Endothelial cell of umbilical vein (primary cell): Measurements from ENCODE around the gene GET4.

Experiments used
- EZH2 ChIP-seq: IDR thresholded peaks from 2 replicates; pipeline ENCODE4 v1.6.1; 2012; ENCODE audit warnings: borderline replicate concordance, low read depth, mild to moderate bottlenecking, moderate library complexity, low read length, inconsistent platforms; ENCODE audit not compliant: severe bottlenecking
- GATA2 ChIP-seq: IDR thresholded peaks from 2 replicates; pipeline ENCODE4 v1.7.0; 2011; ENCODE audit warnings: low read depth, mild to moderate bottlenecking, moderate library complexity, mixed read lengths, low read length; ENCODE audit not compliant: insufficient read length, insufficient read depth
- JUN ChIP-seq: IDR thresholded peaks from 2 replicates; pipeline ENCODE4 v1.6.1; 2011; ENCODE audit warnings: borderline replicate concordance, low read depth; ENCODE audit not compliant: insufficient read length, insufficient read depth
- MYC ChIP-seq: IDR thresholded peaks from one replicate; pipeline ENCODE4 v1.6.1; 2011; ENCODE audit warnings: mild to moderate bottlenecking, low read depth, low read length
- POLR2A ChIP-seq: IDR thresholded peaks from 2 replicates; pipeline ENCODE4 v1.6.1; 2012; ENCODE audit warnings: low read depth, mild to moderate bottlenecking, control low read depth, low read length
- TF ChIP-seq, protein P1 (sequence below), 2 donors: IDR thresholded peaks; 1 replicate in 1 of 2; 2 replicates in 1 of 2; pipeline ENCODE4 v1.5.1; 2011; ENCODE audit warnings: low read length in 2 of 2, mild to moderate bottlenecking in 2 of 2, moderate library complexity in 2 of 2, control low read depth in 1 of 2, inconsistent platforms in 1 of 2, low read depth in 1 of 2; ENCODE audit not compliant: insufficient read depth in 1 of 2; ENCODE audit errors: extremely low read depth in 1 of 2
- TF ChIP-seq, protein P2 (sequence below): IDR thresholded peaks from 2 replicates; pipeline ENCODE4 v1.6.1; 2011; ENCODE audit not compliant: insufficient read depth, insufficient read length

DNA sequence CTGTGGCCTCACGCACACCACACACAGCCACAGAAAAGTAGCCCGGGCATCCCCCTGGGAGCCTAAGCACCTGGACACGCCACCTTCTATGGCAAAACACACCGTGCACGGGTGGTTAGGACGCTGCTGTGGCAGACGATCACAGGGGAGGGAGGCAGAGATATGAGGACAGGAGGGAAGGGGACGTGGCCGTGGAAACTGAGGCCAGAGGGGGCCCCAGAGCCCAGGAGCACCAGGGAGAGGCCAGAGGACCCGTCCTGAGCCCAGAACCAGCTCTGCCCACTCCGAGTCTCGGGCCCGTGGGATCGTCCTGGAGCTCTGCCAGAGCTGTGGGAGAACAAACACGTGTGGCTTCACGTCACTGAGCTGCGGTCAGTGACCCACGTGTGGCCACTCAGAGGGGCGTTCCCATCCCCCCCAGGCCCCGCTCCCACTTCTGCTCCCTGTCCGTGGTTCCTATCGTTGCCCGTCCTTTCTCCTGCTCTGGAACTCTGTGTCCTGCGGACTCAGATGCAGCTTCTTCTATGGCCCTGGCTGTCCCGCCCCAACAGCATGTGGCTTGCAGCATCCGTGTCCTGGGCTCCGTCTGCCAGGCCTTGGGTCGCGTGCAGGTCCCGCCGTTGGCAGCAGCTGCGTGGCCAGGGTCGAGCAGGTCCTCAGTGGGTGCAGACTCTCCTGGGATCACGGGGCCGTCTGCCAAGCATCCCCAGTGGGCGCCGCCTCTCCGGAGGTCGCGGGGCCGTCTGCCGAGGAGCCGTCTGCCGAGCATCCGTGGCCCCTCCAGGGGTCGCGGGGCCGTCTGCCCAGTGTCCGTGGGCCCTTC lies 31.0 kb downstream of the GET4 start:
- TF ChIP-seq, protein P1, sequence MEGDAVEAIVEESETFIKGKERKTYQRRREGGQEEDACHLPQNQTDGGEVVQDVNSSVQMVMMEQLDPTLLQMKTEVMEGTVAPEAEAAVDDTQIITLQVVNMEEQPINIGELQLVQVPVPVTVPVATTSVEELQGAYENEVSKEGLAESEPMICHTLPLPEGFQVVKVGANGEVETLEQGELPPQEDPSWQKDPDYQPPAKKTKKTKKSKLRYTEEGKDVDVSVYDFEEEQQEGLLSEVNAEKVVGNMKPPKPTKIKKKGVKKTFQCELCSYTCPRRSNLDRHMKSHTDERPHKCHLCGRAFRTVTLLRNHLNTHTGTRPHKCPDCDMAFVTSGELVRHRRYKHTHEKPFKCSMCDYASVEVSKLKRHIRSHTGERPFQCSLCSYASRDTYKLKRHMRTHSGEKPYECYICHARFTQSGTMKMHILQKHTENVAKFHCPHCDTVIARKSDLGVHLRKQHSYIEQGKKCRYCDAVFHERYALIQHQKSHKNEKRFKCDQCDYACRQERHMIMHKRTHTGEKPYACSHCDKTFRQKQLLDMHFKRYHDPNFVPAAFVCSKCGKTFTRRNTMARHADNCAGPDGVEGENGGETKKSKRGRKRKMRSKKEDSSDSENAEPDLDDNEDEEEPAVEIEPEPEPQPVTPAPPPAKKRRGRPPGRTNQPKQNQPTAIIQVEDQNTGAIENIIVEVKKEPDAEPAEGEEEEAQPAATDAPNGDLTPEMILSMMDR (IDR thresholded peaks at IDR 0.05; ENCODE audit: extremely low read depth in 1 of 2, insufficient read depth in 1 of 2, low read depth in 1 of 2, low read length in 2 of 2) = no peak
- TF ChIP-seq GATA2 (no peak), EZH2 (no peak), POLR2A (no peak), JUN (no peak), MYC (no peak)
- TF ChIP-seq, protein P2, sequence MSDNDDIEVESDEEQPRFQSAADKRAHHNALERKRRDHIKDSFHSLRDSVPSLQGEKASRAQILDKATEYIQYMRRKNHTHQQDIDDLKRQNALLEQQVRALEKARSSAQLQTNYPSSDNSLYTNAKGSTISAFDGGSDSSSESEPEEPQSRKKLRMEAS = no peak
